IPS-18a (cell line): ENCODE measurements around the gene ERCC4.

ENCODE experiments used
- H3K27ac ChIP-seq: one replicate; pipeline ENCODE4 v1.5.1; 2013; ENCODE audit warnings: low read length
- H3K27me3 ChIP-seq: one replicate; pipeline ENCODE4 v1.6.1; 2013; ENCODE audit warnings: mild to moderate bottlenecking, low read length; ENCODE audit not compliant: control insufficient read depth, insufficient read depth
- H3K36me3 ChIP-seq: one replicate; pipeline ENCODE4 v1.6.1; 2013; ENCODE audit warnings: low read depth, low read length; ENCODE audit not compliant: control insufficient read depth
- H3K4me1 ChIP-seq: one replicate; pipeline ENCODE4 v1.6.1; 2013; ENCODE audit warnings: low read depth, low read length; ENCODE audit not compliant: control insufficient read depth
- H3K4me3 ChIP-seq: one replicate; pipeline ENCODE4 v1.5.1; 2013; ENCODE audit warnings: low read length
- H3K9ac ChIP-seq: one replicate; pipeline ENCODE4 v1.6.1; 2013; ENCODE audit warnings: mild to moderate bottlenecking, low read length, moderate library complexity
- H3K9me3 ChIP-seq: one replicate; pipeline ENCODE4 v1.6.1; 2013; ENCODE audit warnings: low read depth, low read length; ENCODE audit not compliant: control insufficient read depth

ERCC4 gene

GRCh38 chr16:13973321-13974023 lies 53.5 kb downstream of the ERCC4 start:
- H3K27ac ChIP-seq = no peak overlapping the region

DNA sequence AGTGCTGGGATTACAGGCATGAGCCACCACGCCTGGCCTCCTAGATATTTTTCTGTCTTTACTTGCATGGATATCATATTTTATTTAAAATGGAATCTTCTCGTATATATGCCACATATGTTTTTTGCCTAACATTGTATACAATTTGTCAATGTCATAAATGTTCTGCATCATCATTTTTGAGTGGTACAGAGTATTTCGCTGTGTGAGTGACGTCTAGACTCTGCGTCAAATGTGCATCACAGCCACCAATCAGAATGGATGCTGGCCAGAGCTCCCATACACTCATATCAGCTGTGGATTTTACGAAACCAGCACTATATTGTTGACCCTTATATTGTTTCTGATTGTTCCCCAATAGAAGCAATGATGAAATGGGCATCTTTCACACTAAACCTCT lies 57.2 kb downstream of the ERCC4 start:
- Histone ChIP-seq H3K27me3 (no peaks in the 10 kb centered on the region), H3K4me1 (no peaks in the 10 kb centered on the region), H3K9ac (no peak overlapping the region), H3K36me3 (no peaks in the 10 kb centered on the region), H3K27ac (no peak overlapping the region), H3K4me3 (no peak overlapping the region), H3K9me3 (no peaks in the 10 kb centered on the region)

More at GRCh38 chr16:13973321-13974023, 53.5 kb downstream of the ERCC4 start:
- no peaks in the 10 kb centered on the region for H3K36me3 ChIP-seq
- no peak overlapping the region for H3K9ac ChIP-seq
- no peaks in the 10 kb centered on the region for H3K9me3 ChIP-seq
- no peaks in the 10 kb centered on the region for H3K27me3 ChIP-seq
- no peak overlapping the region for H3K4me3 ChIP-seq
- no peaks in the 10 kb centered on the region for H3K4me1 ChIP-seq

- H3K4me1 ChIP-seq = no peaks in the 10 kb centered on the region
- H3K36me3 ChIP-seq = no peaks in the 10 kb centered on the region
- H3K9me3 ChIP-seq = no peaks in the 10 kb centered on the region
Measured at GRCh38 chr16:13982451-13982850, 62.5 kb downstream of the ERCC4 start.

DNA sequence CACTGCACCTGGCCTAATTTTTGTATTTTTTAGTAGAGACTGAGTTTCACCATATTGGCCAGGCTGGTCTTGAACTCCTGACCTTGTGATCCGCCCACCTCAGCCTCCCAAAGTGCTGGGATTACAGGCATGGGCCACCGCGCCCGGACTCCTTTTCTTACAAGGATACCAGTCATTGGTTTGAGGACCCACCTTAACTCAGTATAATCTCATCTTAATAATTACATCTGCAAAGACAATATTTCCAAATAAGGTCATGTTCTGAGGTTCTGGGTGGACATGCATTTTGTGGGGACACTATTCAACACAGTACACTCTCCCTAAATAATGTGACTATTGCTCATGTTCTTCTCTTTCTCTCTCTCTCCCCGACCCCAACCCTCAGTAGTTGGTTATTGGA lies 63.7 kb downstream of the ERCC4 start:
- Histone ChIP-seq H3K36me3 (no peaks in the 10 kb centered on the region), H3K9me3 (no peaks in the 10 kb centered on the region), H3K4me1 (no peaks in the 10 kb centered on the region), H3K27ac (no peak overlapping the region), H3K9ac (no peak overlapping the region), H3K27me3 (no peaks in the 10 kb centered on the region), H3K4me3 (no peak overlapping the region)

More at GRCh38 chr16:13982451-13982850, 62.5 kb downstream of the ERCC4 start:
- H3K4me3 ChIP-seq = no peak overlapping the region
- H3K9ac ChIP-seq = no peak overlapping the region
- no peak overlapping the region for H3K27ac ChIP-seq
- no peaks in the 10 kb centered on the region for H3K27me3 ChIP-seq

- Histone ChIP-seq H3K9me3 (no peaks in the 10 kb centered on the region), H3K4me3 (no peak overlapping the region), H3K27ac (no peak overlapping the region), H3K36me3 (no peaks in the 10 kb centered on the region), H3K9ac (no peak overlapping the region), H3K4me1 (no peaks in the 10 kb centered on the region), H3K27me3 (no peaks in the 10 kb centered on the region)
Measured at GRCh38 chr16:13984794-13985193, 64.8 kb downstream of the ERCC4 start.

DNA sequence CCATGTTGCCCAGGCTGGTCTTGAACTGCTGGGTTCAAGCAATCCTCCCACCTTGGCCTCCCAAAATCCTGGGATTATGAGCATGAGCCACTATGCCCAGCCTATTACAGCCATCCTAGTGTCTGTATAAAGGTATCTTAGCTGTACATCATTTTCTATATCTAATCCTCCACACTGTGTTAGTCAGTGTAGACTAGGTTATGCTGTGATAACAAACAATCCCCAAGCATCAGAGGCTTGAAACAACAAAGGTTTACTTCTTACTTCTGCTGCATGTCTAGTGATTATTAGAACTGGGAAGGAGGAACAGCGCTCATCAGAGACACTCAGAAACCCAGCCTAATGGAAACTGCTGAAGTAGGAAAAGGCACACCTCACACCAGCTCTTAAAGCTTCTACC lies 68.1 kb downstream of the ERCC4 start:
- no peak overlapping the region for H3K27ac ChIP-seq
- H3K4me3 ChIP-seq = no peak overlapping the region
- H3K9ac ChIP-seq = no peak overlapping the region
- no peaks in the 10 kb centered on the region for H3K27me3 ChIP-seq
- H3K36me3 ChIP-seq = no peaks in the 10 kb centered on the region
- H3K9me3 ChIP-seq = no peaks in the 10 kb centered on the region
- H3K4me1 ChIP-seq = no peaks in the 10 kb centered on the region

- no peaks in the 10 kb centered on the region for H3K27me3 ChIP-seq
- no peak overlapping the region for H3K9ac ChIP-seq
- H3K9me3 ChIP-seq = no peaks in the 10 kb centered on the region
- H3K27ac ChIP-seq = no peak overlapping the region
- H3K4me1 ChIP-seq = no peaks in the 10 kb centered on the region
- no peaks in the 10 kb centered on the region for H3K36me3 ChIP-seq
- H3K4me3 ChIP-seq = no peak overlapping the region
Measured at GRCh38 chr16:13992322-13992721, 72.4 kb downstream of the ERCC4 start.

DNA sequence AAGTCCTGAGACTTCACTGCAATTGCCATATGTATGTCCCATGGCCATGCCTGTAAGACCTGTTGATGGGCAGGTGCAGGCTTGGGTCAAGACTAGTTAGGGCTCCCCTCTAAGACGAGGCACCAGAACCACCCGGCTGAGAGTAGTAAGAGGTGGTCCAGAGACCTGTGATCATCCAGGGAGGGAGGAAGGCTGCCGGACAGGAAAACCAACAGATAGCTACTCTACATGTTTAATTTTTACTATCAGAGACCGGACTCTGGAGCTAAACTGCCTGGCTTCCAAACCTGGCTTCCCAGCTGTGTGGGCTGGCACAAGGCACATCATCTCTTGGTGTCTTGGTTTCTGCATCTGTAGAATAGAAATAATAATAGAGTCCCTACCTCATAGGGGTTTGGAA lies 73.0 kb downstream of the ERCC4 start:
- Histone ChIP-seq H3K27ac (no peak overlapping the region), H3K27me3 (no peaks in the 10 kb centered on the region), H3K36me3 (no peaks in the 10 kb centered on the region), H3K4me1 (no peaks in the 10 kb centered on the region), H3K9me3 (no peaks in the 10 kb centered on the region), H3K4me3 (no peak overlapping the region), H3K9ac (no peak overlapping the region)

DNA sequence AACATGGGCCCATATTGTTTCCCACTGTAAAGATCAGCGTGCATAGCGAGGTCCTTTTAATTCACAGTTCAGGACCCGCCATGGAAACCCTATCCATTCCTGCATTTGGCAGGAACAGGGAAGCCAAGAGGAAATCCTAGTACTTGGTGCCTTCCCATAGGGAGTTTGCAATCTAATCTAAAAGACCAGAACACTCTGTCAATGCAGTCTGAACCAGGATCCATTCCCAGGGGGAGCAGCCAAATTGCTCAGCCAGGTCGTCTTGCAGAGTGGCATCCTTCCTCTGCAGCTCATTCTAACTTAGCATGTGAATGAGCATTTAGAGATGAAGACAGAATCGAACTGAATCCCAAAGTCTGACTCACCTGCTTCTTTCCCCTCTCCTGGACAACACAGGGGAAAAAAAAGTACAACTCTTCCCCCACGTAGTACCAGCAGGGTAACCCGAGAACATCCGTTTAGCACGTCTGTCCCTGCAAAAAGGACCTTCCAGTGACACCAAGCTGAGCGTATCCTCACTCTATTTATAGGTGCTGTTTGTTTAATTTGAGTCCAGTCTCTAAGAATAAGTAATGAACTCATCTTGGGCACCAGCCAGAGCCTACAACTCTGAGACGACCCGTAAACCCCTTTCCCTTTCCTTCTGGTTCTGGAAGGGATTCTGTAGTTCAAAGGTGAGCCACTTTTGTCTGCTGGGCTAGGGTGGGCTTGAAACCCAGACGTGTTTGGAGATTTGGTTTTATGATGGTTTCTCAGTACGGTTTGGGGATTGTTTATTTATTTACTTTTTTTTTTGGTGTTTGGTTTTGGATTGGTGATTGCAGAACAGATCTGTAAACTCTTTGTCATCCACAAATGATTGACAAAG lies 74.5 kb downstream of the ERCC4 start:
- Histone ChIP-seq H3K36me3 (no peaks in the 10 kb centered on the region), H3K9me3 (no peaks in the 10 kb centered on the region), H3K9ac (no peak overlapping the region), H3K4me3 (no peak overlapping the region), H3K4me1 (no peaks in the 10 kb centered on the region), H3K27me3 (no peaks in the 10 kb centered on the region), H3K27ac (no peak overlapping the region)

DNA sequence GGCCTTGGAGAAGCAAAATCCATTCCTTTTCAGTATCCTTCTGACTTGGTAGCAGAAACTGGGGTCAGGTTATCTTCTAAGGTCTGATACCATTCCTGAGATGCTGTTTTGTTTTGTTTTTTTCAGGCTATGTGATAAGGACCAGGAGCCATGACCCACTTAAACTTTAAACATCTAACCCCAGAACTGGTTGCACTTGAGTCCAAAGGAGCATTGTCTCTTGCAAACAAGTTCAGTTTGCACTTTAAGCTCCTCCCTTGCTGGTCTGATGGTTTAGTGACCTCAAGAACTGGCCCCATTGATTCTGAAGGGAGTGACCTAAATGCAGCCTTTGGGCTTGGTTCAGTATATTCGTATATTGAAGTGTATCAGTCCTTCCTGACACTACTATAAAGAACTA lies 75.2 kb downstream of the ERCC4 start:
- Histone ChIP-seq H3K4me3 (no peak overlapping the region), H3K4me1 (no peaks in the 10 kb centered on the region), H3K27ac (no peak overlapping the region), H3K9ac (no peak overlapping the region), H3K27me3 (no peaks in the 10 kb centered on the region), H3K36me3 (no peaks in the 10 kb centered on the region), H3K9me3 (no peaks in the 10 kb centered on the region)

- no peaks in the 10 kb centered on the region for H3K27me3 ChIP-seq
- no peaks in the 10 kb centered on the region for H3K36me3 ChIP-seq
- no peaks in the 10 kb centered on the region for H3K9me3 ChIP-seq
- no peak overlapping the region for H3K27ac ChIP-seq
- no peak overlapping the region for H3K9ac ChIP-seq
- no peaks in the 10 kb centered on the region for H3K4me1 ChIP-seq
- H3K4me3 ChIP-seq = no peak overlapping the region
Measured at GRCh38 chr16:13996778-13997288, 76.9 kb downstream of the ERCC4 start.
